Naive thymus-derived CD4-positive, alpha-beta T cell (primary cell): ENCODE data around the gene PCYT1A. TPM values are rescaled to one million over a fixed set of nuclear protein-coding genes. Genes with fewer than 3 reads are reported as not detected.
A peak's percentile ranks its signal among the peaks of the same experiment; 100 is the strongest.
"Not testable (repeated sequence)": the region's sequence is repeated elsewhere in the genome, so short reads cannot be mapped to it uniquely, and the experiment has no call there.

Experiments
- ATAC-seq: fragments of 150-1000 bp; cut with Tn5 transposase; 2 replicates; pipeline ENCODE4 v1.10.0; 2021; ENCODE audit warnings: mild to moderate bottlenecking, moderate library complexity
- CTCF ChIA-PET: fragments of 350-600 bp; sonication (Branson Sonifier 250); formaldehyde crosslinking; loops from one replicate; lab custom pipeline; 2021; ENCODE audit warnings: antibody characterized with exemption; lab: Charles Lee
- POLR2A ChIA-PET: fragments of 350-600 bp; sonication (Branson Sonifier 250); formaldehyde crosslinking; loops from one replicate; lab custom pipeline; 2021; ENCODE audit warnings: antibody characterized with exemption, inconsistent platforms; lab: Charles Lee
- DNase-seq, 9 donors: peaks; one replicate each; pipeline versions ENCODE4 v3.0.0 to v3.0.0-alpha.2; 2020 to 2022; ENCODE audit warnings: mixed read lengths in 1 of 9
- H3K27ac ChIP-seq: one replicate; pipeline ENCODE4 v1.7.0; 2013; ENCODE audit warnings: mild to moderate bottlenecking, low read depth, low read length, moderate library complexity
- H3K27me3 ChIP-seq, 2 donors: one replicate each; pipeline ENCODE4 v1.7.0; 2013; ENCODE audit warnings: low read length in 2 of 2, mild to moderate bottlenecking in 2 of 2, moderate library complexity in 2 of 2; ENCODE audit not compliant: control insufficient read depth in 2 of 2, insufficient read depth in 2 of 2
- H3K36me3 ChIP-seq, 3 experiments: 1 replicate in 2 of 3; 2 replicates in 1 of 3; pipeline ENCODE4 v1.7.0; 2013; ENCODE audit warnings: low read length in 3 of 3, mild to moderate bottlenecking in 3 of 3, moderate library complexity in 1 of 3; ENCODE audit not compliant: insufficient read depth in 3 of 3, control insufficient read depth in 2 of 3
- H3K4me1 ChIP-seq, 2 donors: one replicate each; pipeline ENCODE4 v1.7.0; 2013; ENCODE audit warnings: low read length in 2 of 2, mild to moderate bottlenecking in 2 of 2, moderate library complexity in 1 of 2; ENCODE audit not compliant: control insufficient read depth in 2 of 2, insufficient read depth in 2 of 2
- H3K4me3 ChIP-seq: 2 replicates; pipeline ENCODE4 v1.7.0; 2013; ENCODE audit warnings: mild to moderate bottlenecking, low read length
- H3K9me3 ChIP-seq, 3 experiments: 1 replicate in 2 of 3; 2 replicates in 1 of 3; pipeline ENCODE4 v1.7.0; 2013; ENCODE audit warnings: low read length in 3 of 3; ENCODE audit not compliant: control insufficient read depth in 2 of 3
- H3K27ac Mint-ChIP-seq, 9 donors: one replicate each; pipeline ENCODE4 v1.8.0; 2020 to 2022; ENCODE audit warnings: mixed read lengths in 9 of 9, mild to moderate bottlenecking in 8 of 9, moderate library complexity in 5 of 9, inconsistent platforms in 2 of 9
- H3K27me3 Mint-ChIP-seq, 5 donors: one replicate each; pipeline ENCODE4 v1.8.0; 2021 to 2022; ENCODE audit warnings: mixed read lengths in 5 of 5, mild to moderate bottlenecking in 1 of 5
- H3K36me3 Mint-ChIP-seq, 5 donors: one replicate each; pipeline ENCODE4 v1.8.0; 2020 to 2022; ENCODE audit warnings: mixed read lengths in 5 of 5, mild to moderate bottlenecking in 3 of 5, inconsistent platforms in 1 of 5
- H3K4me1 Mint-ChIP-seq, 7 donors: one replicate each; pipeline ENCODE4 v1.8.0; 2020 to 2022; ENCODE audit warnings: mixed read lengths in 7 of 7, mild to moderate bottlenecking in 3 of 7, inconsistent platforms in 1 of 7
- H3K4me3 Mint-ChIP-seq, 10 donors: one replicate each; pipeline ENCODE4 v1.8.0; 2020 to 2022; ENCODE audit warnings: mild to moderate bottlenecking in 10 of 10, mixed read lengths in 10 of 10, moderate library complexity in 6 of 10, inconsistent platforms in 2 of 10
- H3K9me3 Mint-ChIP-seq, 11 donors: one replicate each; pipeline ENCODE4 v1.8.0; 2020 to 2022; ENCODE audit warnings: mixed read lengths in 11 of 11, mild to moderate bottlenecking in 4 of 11, inconsistent platforms in 1 of 11, moderate library complexity in 1 of 11
- intact Hi-C, 2 donors: fragments of 100-400 bp; cut with micrococcal nuclease; formaldehyde crosslinking; loops; one replicate each; pipeline ENCODE4 v1.15.1; 2023
- polyA plus RNA-seq, 2 donors: library from polyadenylated mRNA; unstranded; fragments of 300-500 nt; fragmentation: Illumina TruSeq; gene quantifications; one replicate each; pipeline ENCODE4 v1.2.3, GENCODE V29; 2021
- total RNA-seq, 6 experiments: library from RNA in 5 of 6; stranded (reverse) in 5 of 6; gene quantifications; 1 replicate in 5 of 6; 2 replicates in 1 of 6; pipeline ENCODE4 v1.2.3 and lab custom pipeline; 2021 to 2026

PCYT1A gene
- total and polyA plus RNA-seq, 7 experiments from 2014 or later: 11.5 to 87.6 (median 59.4) TPM

GRCh38 chr3:196215493-196216020, 72.0 kb downstream of the PCYT1A start:
- Mint-ChIP-seq H3K4me1 (peaks cover 10 to 20% (median 15%) of the 10 kb centered on the region in 7 donors), H3K36me3 (no peaks in the 10 kb centered on the region), H3K4me3 (no peak overlapping the region), H3K27ac (peak overlapping the region in 2 of 9 donors; percentile 72 to 80), H3K27me3 (no peaks in the 10 kb centered on the region), H3K9me3 (peaks cover 0 to 3% (median 0%) of the 10 kb centered on the region in 11 donors)
- ATAC-seq (no peak), DNase-seq (no peak)
- peaks cover 6 to 7% of the 10 kb centered on the region in 2 donors for H3K4me1 ChIP-seq
- ChIA-PET POLR2A (interaction anchor here (0.6 kb wide), 1 partner anchor 538 kb away, joined by 3 read pairs; no protein-coding TSS in a partner anchor), CTCF (interaction anchor here (1.0 kb wide), 1 partner anchor 142 kb away, joined by 5 read pairs; no protein-coding TSS in a partner anchor)
- H3K27ac ChIP-seq: no peak overlapping the region
- no peaks in the 10 kb centered on the region for H3K9me3 ChIP-seq
- intact Hi-C loops: loop anchor here in 1 of 2 donors (5.0 kb wide), 1 partner anchor 102 kb away; the partner anchor contains the start of gene DYNLT2B
- no peaks in the 10 kb centered on the region for H3K27me3 ChIP-seq
- H3K4me3 ChIP-seq: no peak overlapping the region
- H3K36me3 ChIP-seq: no peaks in the 10 kb centered on the region

- no peaks in the 10 kb centered on the region for H3K9me3 ChIP-seq
- Mint-ChIP-seq H3K4me1 (peaks cover 10 to 16% (median 15%) of the 10 kb centered on the region in 7 donors), H3K4me3 (no peak overlapping the region), H3K27ac (no peak overlapping the region), H3K27me3 (no peaks in the 10 kb centered on the region), H3K36me3 (no peaks in the 10 kb centered on the region), H3K9me3 (peaks cover 0 to 3% (median 0%) of the 10 kb centered on the region in 11 donors)
- ATAC-seq: no peak
- no peaks in the 10 kb centered on the region for H3K27me3 ChIP-seq
- H3K4me3 ChIP-seq: no peak overlapping the region
- ChIA-PET CTCF (interaction anchor here (1.0 kb wide), 1 partner anchor 142 kb away, joined by 5 read pairs; no protein-coding TSS in a partner anchor), POLR2A (no interaction called here)
- H3K4me1 ChIP-seq: peaks cover 6 to 7% of the 10 kb centered on the region in 2 donors
- no peak overlapping the region for H3K27ac ChIP-seq
- no peaks in the 10 kb centered on the region for H3K36me3 ChIP-seq
- intact Hi-C loops: loop anchor here in 1 of 2 donors (5.0 kb wide), 1 partner anchor 102 kb away; the partner anchor contains the start of gene DYNLT2B
- no peak for DNase-seq
Measured at GRCh38 chr3:196214783-196215441, 72.6 kb downstream of the PCYT1A start.

GRCh38 chr3:196210673-196211556, 76.6 kb downstream of the PCYT1A start, which contains the start of gene ZDHHC19:
ZDHHC19 (minus strand) TSS chr3:196211400; CDS start chr3:196211315, 85 bp downstream.
- H3K27me3 ChIP-seq: no peaks in the 10 kb centered on the region
- no peak within 1 kb of the TSS for H3K27ac ChIP-seq
- H3K4me1 Mint-ChIP-seq: peaks cover 5 to 12% (median 8%) of the 10 kb centered on the region in 7 donors
- H3K36me3 Mint-ChIP-seq: no peaks in the 10 kb centered on the region
- H3K9me3 ChIP-seq: no peaks in the 10 kb centered on the region
- ChIA-PET CTCF (no interaction called here), POLR2A (interaction anchor here (0.6 kb wide), 1 partner anchor 233 kb away, joined by 3 read pairs; no protein-coding TSS in a partner anchor)
- peak within 1 kb of the TSS in 3 of 9 donors; percentile 6 to 78 (median 38) for H3K27ac Mint-ChIP-seq
- intact Hi-C loops: no loop called here
- no peaks in the 10 kb centered on the region for H3K36me3 ChIP-seq
- H3K9me3 Mint-ChIP-seq: peaks cover 0 to 2% (median 0%) of the 10 kb centered on the region in 11 donors
- DNase-seq (no peak), ATAC-seq (no peak)
- H3K27me3 Mint-ChIP-seq: peaks cover 0 to 5% (median 0%) of the 10 kb centered on the region in 5 donors
- no peak within 1 kb of the TSS for H3K4me3 Mint-ChIP-seq
- peaks cover 0 to 3% of the 10 kb centered on the region in 2 donors for H3K4me1 ChIP-seq
- H3K4me3 ChIP-seq: no peak within 1 kb of the TSS

- DNase-seq, CTCF ChIA-PET, H3K36me3 Mint-ChIP-seq, H3K9me3 ChIP-seq, H3K4me3 ChIP-seq, H3K9me3 Mint-ChIP-seq, POLR2A ChIA-PET, H3K27ac ChIP-seq, H3K4me3 Mint-ChIP-seq, H3K4me1 ChIP-seq, ATAC-seq, H3K27me3 ChIP-seq, H3K36me3 ChIP-seq: not testable (repeated sequence)
- H3K4me1 Mint-ChIP-seq: peaks cover 5 to 15% (median 11%) of the 10 kb centered on the region in 7 donors
- intact Hi-C loops: loop anchor here (5.0 to 10.0 kb wide), 3 partner anchors 303 to 1445 kb away; partner anchors contain the start of gene TNK2 (in 1 of the 2)
- peaks cover 0 to 10% (median 0%) of the 10 kb centered on the region in 5 donors for H3K27me3 Mint-ChIP-seq
- H3K27ac Mint-ChIP-seq: peak overlapping the region in 2 of 9 donors; percentile 38 to 78
Measured at GRCh38 chr3:196209944-196210672, 77.4 kb downstream of the PCYT1A start.

GRCh38 chr3:196208942-196209695, 78.4 kb downstream of the PCYT1A start:
- ATAC-seq: no peak
- CTCF ChIA-PET: interaction anchor here (0.6 kb wide), 1 partner anchor 501 kb away, joined by 4 read pairs; no protein-coding TSS in a partner anchor
- H3K9me3 ChIP-seq: no peaks in the 10 kb centered on the region
- peaks cover 5 to 16% (median 12%) of the 10 kb centered on the region in 7 donors for H3K4me1 Mint-ChIP-seq
- no peaks in the 10 kb centered on the region for H3K36me3 Mint-ChIP-seq
- no peaks in the 10 kb centered on the region for H3K27me3 ChIP-seq
- H3K4me3 ChIP-seq: no peak overlapping the region
- H3K4me3 Mint-ChIP-seq: peak overlapping the region in 6 of 10 donors; percentile 53 to 73 (median 61)
- peaks cover 0 to 20% (median 0%) of the 10 kb centered on the region in 5 donors for H3K27me3 Mint-ChIP-seq
- peak overlapping the region in 2 of 9 donors; percentile 46 to 86 for H3K27ac Mint-ChIP-seq
- H3K27ac ChIP-seq: no peak overlapping the region
- no peaks in the 10 kb centered on the region for H3K36me3 ChIP-seq
- peaks cover 0 to 2% (median 0%) of the 10 kb centered on the region in 11 donors for H3K9me3 Mint-ChIP-seq
- POLR2A ChIA-PET: no interaction called here
- intact Hi-C loops: loop anchor here (1.0 to 10.0 kb wide), 4 partner anchors 10 to 1444 kb away; partner anchors contain the start of gene TNK2 (in 1 of the 2)
- no peak for DNase-seq
- peaks cover 0 to 3% of the 10 kb centered on the region in 2 donors for H3K4me1 ChIP-seq
